ENCODE results near the gene SSBP3. TPM values are rescaled to one million over a fixed set of nuclear protein-coding genes. Genes with fewer than 3 reads are reported as not detected.

The SSBP3 gene
- polyA plus RNA-seq, 1 of the 3 experiments (the other 2 are of a cell fraction): 26.2 TPM

DNA sequence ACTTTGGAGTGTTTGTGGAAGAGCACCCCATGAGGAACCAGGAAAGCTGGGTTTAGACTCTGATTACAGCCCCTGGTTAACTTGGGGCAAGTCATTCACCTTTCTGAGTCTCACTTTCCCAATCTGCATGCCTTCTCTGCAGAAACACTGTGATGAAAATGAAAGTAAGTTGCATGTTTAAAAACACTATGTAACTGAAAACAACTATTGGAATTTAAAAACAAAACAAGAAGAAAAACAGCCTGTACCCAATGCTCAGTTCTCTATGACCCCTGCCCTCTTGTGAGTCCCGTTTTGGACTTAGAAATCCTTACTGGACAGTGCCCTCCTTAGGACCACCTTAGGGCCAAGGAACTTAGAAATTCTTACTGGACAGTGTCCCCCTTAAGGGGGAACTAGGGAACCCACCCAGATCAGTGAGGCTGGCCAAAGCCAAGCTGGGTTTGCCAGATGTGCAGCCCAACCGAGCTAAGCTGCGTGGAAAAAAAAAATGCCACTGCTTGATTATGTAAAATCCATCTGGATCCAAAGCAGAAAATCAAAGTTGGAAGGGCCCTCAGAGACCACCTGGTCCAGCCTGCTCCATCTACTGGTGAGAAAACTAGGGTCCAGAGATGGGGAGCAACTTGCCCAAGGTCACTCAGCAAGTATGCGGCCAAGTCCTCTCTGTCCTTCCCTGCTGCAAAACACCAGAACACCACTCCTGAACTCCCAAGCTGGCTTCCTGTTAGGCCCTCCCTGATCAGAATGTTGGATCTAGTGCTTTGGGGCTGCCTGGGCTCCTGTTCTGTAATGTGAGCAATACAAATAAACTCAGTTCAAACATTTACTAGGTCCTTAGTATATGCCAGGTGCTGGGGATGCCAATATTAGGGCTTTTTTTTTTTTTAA, 128.5 kb downstream of the SSBP3 start:
- Histone ChIP-seq H3K27ac (ENCODE audit: low read depth in 2 of 2, low read length in 1 of 2) (no peak overlapping the region; a peak in 1 of 4 replicates), H3K4me1 (ENCODE audit: control insufficient read depth in 1 of 2, insufficient read depth in 2 of 2, low read depth in 1 of 2, low read length in 1 of 2) (peaks cover 0 to 49% of the 10 kb centered on the region in 2 experiments; a peak in 2 of 4 replicates)
- WGBS (ENCODE audit: low lambda C conversion rate): 96% methylated on average over 3 of the region's 4 CpGs

GRCh38 chr1:54276617-54277450, 129.4 kb downstream of the SSBP3 start:
- WGBS (ENCODE audit: low lambda C conversion rate): 96% methylated on average over 11 of the region's 11 CpGs
- Histone ChIP-seq H3F3A (replicated peaks; ENCODE audit: insufficient read depth) (no peaks in the 10 kb centered on the region), H3K9ac (no peak overlapping the region), H3K9me2 (no peaks in the 10 kb centered on the region), H3K4me2 (no peak overlapping the region), H3K4me3 (ENCODE audit: low read depth in 2 of 2, low read length in 1 of 2) (no peak overlapping the region), H4K20me1 (ENCODE audit: insufficient read depth) (no peaks in the 10 kb centered on the region; the same call in 1 of the 2 replicates), H3K27me3 (ENCODE audit: insufficient read depth) (no peaks in the 10 kb centered on the region), H2AFZ (ENCODE audit: low read depth) (no peak overlapping the region), H3K36me3 (replicated peaks in 1 of 2; ENCODE audit: control insufficient read depth in 1 of 2, insufficient read depth in 2 of 2, low read length in 1 of 2) (peaks cover 6 to 10% of the 10 kb centered on the region in 2 experiments), H3K9me3 (no peaks in the 10 kb centered on the region), H3K79me2 (ENCODE audit: insufficient read depth) (no peaks in the 10 kb centered on the region), H3K27ac (ENCODE audit: low read depth in 2 of 2, low read length in 1 of 2) (no peak overlapping the region; a peak in 1 of 4 replicates), H3K4me1 (ENCODE audit: control insufficient read depth in 1 of 2, insufficient read depth in 2 of 2, low read depth in 1 of 2, low read length in 1 of 2) (peaks cover 0 to 48% of the 10 kb centered on the region in 2 experiments; a peak in 2 of 4 replicates)
- TF ChIP-seq MAX (IDR thresholded peaks at IDR 0.05; ENCODE audit: low read depth) (no peak), CHD2 (IDR thresholded peaks at IDR 0.05; ENCODE audit: low read length, partially characterized antibody) (no peak)
- POLR2A ChIA-PET: no interaction called here
- DNase-seq: no peak
- CTCF ChIA-PET: interaction anchor here (0.7 to 4.9 kb wide), 5 partner anchors 21 to 213 kb away, joined by 3 to 20 read pairs (median 3); no protein-coding TSS in a partner anchor

More for the DNA sequence above, 128.5 kb downstream of the SSBP3 start:
- Histone ChIP-seq H3K4me2 (no peak overlapping the region), H3F3A (replicated peaks; ENCODE audit: insufficient read depth) (no peaks in the 10 kb centered on the region), H4K20me1 (ENCODE audit: insufficient read depth) (no peaks in the 10 kb centered on the region; the same call in 1 of the 2 replicates), H3K9me3 (no peaks in the 10 kb centered on the region), H3K27me3 (ENCODE audit: insufficient read depth) (no peaks in the 10 kb centered on the region), H3K36me3 (replicated peaks in 1 of 2; ENCODE audit: control insufficient read depth in 1 of 2, insufficient read depth in 2 of 2, low read length in 1 of 2) (peaks cover 6 to 10% of the 10 kb centered on the region in 2 experiments), H3K79me2 (ENCODE audit: insufficient read depth) (0 out of 2 replicates have a peak, but pooled peaks cover 2% of the 10 kb centered on the region), H2AFZ (ENCODE audit: low read depth) (no peak overlapping the region), H3K9ac (no peak overlapping the region), H3K4me3 (ENCODE audit: low read depth in 2 of 2, low read length in 1 of 2) (no peak overlapping the region), H3K9me2 (no peaks in the 10 kb centered on the region)
- ChIA-PET CTCF (interaction anchor here (0.7 to 1.3 kb wide), 3 partner anchors 20 to 81 kb away, joined by 3 to 5 read pairs (median 3); no protein-coding TSS in a partner anchor), POLR2A (no interaction called here)
- TF ChIP-seq ELF1 (IDR thresholded peaks at IDR 0.05) (no peak), POLR2AphosphoS5 (IDR thresholded peaks at IDR 0.05; ENCODE audit: low read depth, low read length) (no peak), FOXJ3 (CRISPR knock-in tag; IDR thresholded peaks at IDR 0.05) (no peak), NRF1 (IDR thresholded peaks at IDR 0.05; ENCODE audit: low read depth, low read length) (no peak), CHD2 (IDR thresholded peaks at IDR 0.05; ENCODE audit: low read length, partially characterized antibody) (no peak), NFIC (IDR thresholded peaks at IDR 0.05; ENCODE audit: borderline replicate concordance) (no peak), JUND (IDR thresholded peaks at IDR 0.05) (no peak), TEAD4 (IDR thresholded peaks at IDR 0.05; ENCODE audit: borderline replicate concordance, insufficient read depth) (no peak), TCF12 (IDR thresholded peaks at IDR 0.05) (no peak), RFX5 (IDR thresholded peaks at IDR 0.05; ENCODE audit: low read length) (no peak), EP300 (IDR thresholded peaks at IDR 0.05; ENCODE audit: borderline replicate concordance in 1 of 2, low read depth in 1 of 2, low read length in 1 of 2) (no peak)
- DNase-seq: no peak
